IMR-90 (cell line): Measurements from ENCODE around the gene ATP2B2. TPM values are rescaled to one million over a fixed set of nuclear protein-coding genes. Genes with fewer than 3 reads are reported as not detected.
A peak's percentile ranks its signal among the peaks of the same experiment; 100 is the strongest.

ENCODE experiments used
- ATAC-seq: fragments of 200-7000 bp; cut with Tn5 transposase; 2 replicates; pipeline ENCODE4 v1.9.1; 2020; ENCODE audit warnings: low read depth, mild to moderate bottlenecking, moderate library complexity
- BruUV-seq: library from RNA; stranded (reverse); fragments of 400-500 nt; replicated peaks from 2 replicates; lab custom pipeline; 2021; lab: Mats Ljungman, UMichigan
- CTCF ChIA-PET: fragments of 300-600 bp; formaldehyde crosslinking; extraction: SDS; loops from one replicate; lab custom pipeline; 2021; ENCODE audit warnings: antibody characterized with exemption; lab: Yijun Ruan, JAX
- POLR2A ChIA-PET: fragments of 300-600 bp; sonication (Branson Sonifier 250); formaldehyde crosslinking; loops from one replicate; lab custom pipeline; 2022; ENCODE audit warnings: antibody characterized with exemption; ENCODE audit not compliant: unreplicated experiment; lab: Charles Lee
- DNase-seq: peaks from one replicate; pipeline ENCODE4 v3.0.0; 2013
- H2AFZ ChIP-seq: replicated peaks from 2 replicates; pipeline ENCODE3; 2013; ENCODE audit warnings: low read length, mild to moderate bottlenecking; ENCODE audit not compliant: poor library complexity
- H2AK5ac ChIP-seq: 2 replicates; pipeline ENCODE4 v1.6.1; 2013; ENCODE audit warnings: low read depth, low read length, inconsistent platforms
- H2AK9ac ChIP-seq: replicated peaks from 2 replicates; pipeline ENCODE3; 2013; ENCODE audit warnings: mild to moderate bottlenecking, low read depth, low read length, moderate library complexity; ENCODE audit not compliant: poor library complexity
- H2BK120ac ChIP-seq: 2 replicates; pipeline ENCODE4 v1.6.1; 2013; ENCODE audit warnings: low read depth, low read length, inconsistent platforms
- H2BK15ac ChIP-seq: 3 replicates; pipeline ENCODE4 v1.6.1; 2013; ENCODE audit warnings: low read depth, low read length, inconsistent platforms
- H2BK20ac ChIP-seq: 2 replicates; pipeline ENCODE4 v1.6.1; 2013; ENCODE audit warnings: low read depth, mild to moderate bottlenecking, inconsistent platforms, low read length, moderate library complexity
- H2BK5ac ChIP-seq: 2 replicates; pipeline ENCODE4 v1.6.1; 2013; ENCODE audit warnings: mild to moderate bottlenecking, low read depth, low read length, inconsistent platforms; ENCODE audit not compliant: poor library complexity, severe bottlenecking
- H3K14ac ChIP-seq: replicated peaks from 2 replicates; pipeline ENCODE4 v1.6.1; 2013; ENCODE audit warnings: low read depth, low read length, inconsistent platforms
- H3K18ac ChIP-seq: 2 replicates; pipeline ENCODE4 v1.6.1; 2013; ENCODE audit warnings: low read depth, low read length, control low read depth
- H3K23ac ChIP-seq: 2 replicates; pipeline ENCODE4 v1.6.1; 2013; ENCODE audit warnings: low read depth, low read length, inconsistent platforms
- H3K27ac ChIP-seq: 2 replicates; pipeline ENCODE4 v1.5.1; 2013; ENCODE audit warnings: mild to moderate bottlenecking, control low read depth, low read length; ENCODE audit not compliant: insufficient read depth
- H3K27me3 ChIP-seq: 2 replicates; pipeline ENCODE4 v1.6.1; 2013; ENCODE audit warnings: low read length; ENCODE audit not compliant: control insufficient read depth, insufficient read depth
- H3K36me3 ChIP-seq: 2 replicates; pipeline ENCODE4 v1.6.1; 2013; ENCODE audit warnings: low read length, mixed read lengths; ENCODE audit not compliant: control insufficient read depth, insufficient read depth
- H3K4ac ChIP-seq: 2 replicates; pipeline ENCODE4 v1.6.1; 2013; ENCODE audit warnings: low read depth, low read length, inconsistent platforms
- H3K4me1 ChIP-seq: 2 replicates; pipeline ENCODE4 v1.6.1; 2013; ENCODE audit warnings: low read length, mixed read lengths; ENCODE audit not compliant: control insufficient read depth, insufficient read depth
- H3K4me2 ChIP-seq: 2 replicates; pipeline ENCODE4 v1.6.1; 2013; ENCODE audit warnings: low read depth, mild to moderate bottlenecking, control low read depth, low read length, moderate library complexity
- H3K4me3 ChIP-seq: 2 replicates; pipeline ENCODE4 v1.5.1; 2013; ENCODE audit warnings: low read depth, mild to moderate bottlenecking, control low read depth, low read length, moderate library complexity; ENCODE audit not compliant: insufficient read depth
- H3K56ac ChIP-seq: 2 replicates; pipeline ENCODE4 v1.6.1; 2013; ENCODE audit warnings: low read length, inconsistent platforms; ENCODE audit not compliant: insufficient read depth; ENCODE audit errors: extremely low read depth
- H3K79me1 ChIP-seq, 2 experiments: 2 replicates each; pipeline ENCODE4 v1.6.1; 2013; ENCODE audit warnings: low read length in 2 of 2, inconsistent platforms in 1 of 2, low read depth in 1 of 2
- H3K9ac ChIP-seq: 2 replicates; pipeline ENCODE4 v1.6.1; 2013; ENCODE audit warnings: low read depth, low read length, control low read depth
- H3K9me1 ChIP-seq: 2 replicates; pipeline ENCODE4 v1.6.1; 2013; ENCODE audit warnings: low read length, inconsistent platforms; ENCODE audit not compliant: insufficient read depth
- H3K9me3 ChIP-seq: 2 replicates; pipeline ENCODE4 v1.6.1; 2013; ENCODE audit warnings: low read length; ENCODE audit not compliant: control insufficient read depth, insufficient read depth
- H4K20me1 ChIP-seq: 2 replicates; pipeline ENCODE4 v1.6.1; 2013; ENCODE audit warnings: low read length, inconsistent platforms; ENCODE audit not compliant: insufficient read depth
- H4K5ac ChIP-seq: 2 replicates; pipeline ENCODE4 v1.6.1; 2013; ENCODE audit warnings: mild to moderate bottlenecking, low read depth, low read length, control low read depth
- H4K8ac ChIP-seq, 2 experiments: 2 replicates each; pipeline ENCODE4 v1.6.1; 2013; ENCODE audit warnings: low read depth in 2 of 2, low read length in 2 of 2, control low read depth in 1 of 2, inconsistent platforms in 1 of 2
- H4K91ac ChIP-seq: 2 replicates; pipeline ENCODE4 v1.6.1; 2013; ENCODE audit warnings: low read depth, low read length, inconsistent platforms; ENCODE audit not compliant: insufficient read depth
- CHD1 ChIP-seq: IDR thresholded peaks from 2 replicates; pipeline ENCODE4 v1.6.1; 2012; ENCODE audit warnings: low read depth, low read length, improper control_type of control experiment
- MAZ ChIP-seq: IDR thresholded peaks from 2 replicates; pipeline ENCODE4 v1.6.1; 2012; ENCODE audit warnings: low read depth, mild to moderate bottlenecking, low read length, improper control_type of control experiment, moderate library complexity, borderline replicate concordance
- RAD21 ChIP-seq: IDR thresholded peaks from 2 replicates; pipeline ENCODE4 v1.6.1; 2012; ENCODE audit warnings: low read length, improper control_type of control experiment
- RFX5 ChIP-seq: IDR thresholded peaks from 2 replicates; pipeline ENCODE4 v1.8.0; 2012; ENCODE audit warnings: low read depth, mild to moderate bottlenecking, low read length, moderate library complexity
- USF2 ChIP-seq: fragments of 150-350 bp; IDR thresholded peaks from 2 replicates; pipeline ENCODE4 v1.6.1; 2017; ENCODE audit warnings: mild to moderate bottlenecking, antibody characterized with exemption, low read length, low read depth
- WGBS, 2 experiments: methylation state at CpG; one replicate each; pipeline versions ENCODE4 v1.1.5 to v1.1.7; 2013; ENCODE audit warnings: missing lambda C conversion rate in 2 of 2; ENCODE audit not compliant: insufficient read length in 1 of 2; ENCODE audit errors: extremely low coverage in 2 of 2; 5-methylcytosine and 5-hydroxymethylcytosine counted together
- dilution Hi-C: fragments of 300-500 bp; cut with HindIII; formaldehyde crosslinking; loops from one replicate; pipeline ENCODE4 v1.14.3; 2018; ENCODE audit warnings: low sequenced_read_pairs; ENCODE audit not compliant: unreplicated experiment
- in situ Hi-C: fragments of 300-500 bp; cut with MboI; formaldehyde crosslinking; loops from 3 replicates; pipeline ENCODE4 v1.14.3; 2019; ENCODE audit warnings: low sequenced_read_pairs, inconsistent platforms, mixed read lengths
- intact Hi-C: fragments of 100-400 bp; cut with micrococcal nuclease; formaldehyde crosslinking; loops from 2 replicates; pipeline ENCODE4 v1.10.0; 2022
- polyA plus RNA-seq, 3 experiments: library from polyadenylated mRNA; depleted of rRNA; stranded (reverse); fragments of >200 nt; gene quantifications; 2 replicates each; pipeline ENCODE4 v1.2.3, GENCODE V29; 2012; ENCODE audit warnings: low replicate concordance in 1 of 3
- total RNA-seq: library from RNA; depleted of rRNA; stranded (reverse); fragments of >200 nt; gene quantifications from 2 replicates; pipeline ENCODE4 v1.2.3, GENCODE V29; 2012

Gene ATP2B2
- total and polyA plus RNA-seq, 2 of the 4 experiments (the other 2 are of a cell fraction): under 0.01 to 0.02 TPM

GRCh38 chr3:10320320-10320677 is 185.1 kb downstream of the ATP2B2 start (continued):
- TF ChIP-seq RAD21 (no peak), MAZ (no peak), RFX5 (no peak)

DNA sequence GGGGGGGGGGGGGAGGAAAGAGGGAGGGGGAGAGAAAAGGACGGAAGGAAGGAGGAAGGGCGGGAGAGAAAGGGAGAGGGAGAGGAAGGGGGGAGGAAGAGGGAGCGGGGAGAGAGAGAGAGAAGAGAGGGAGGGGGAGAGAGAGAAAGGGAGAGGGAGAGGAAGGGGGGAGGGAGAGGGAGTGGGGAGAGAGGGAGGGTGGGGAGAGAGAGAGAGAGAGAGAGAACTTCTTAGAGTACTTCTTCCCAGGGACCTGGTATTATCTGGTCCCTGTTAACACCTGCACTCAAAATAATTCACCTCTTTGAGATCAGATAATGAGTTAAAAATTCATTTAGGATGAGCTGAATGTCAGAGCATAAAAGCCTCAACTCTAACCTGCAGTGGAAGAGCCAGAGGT is 185.6 kb downstream of the ATP2B2 start:
- H2AK5ac ChIP-seq: peak overlapping the region; percentile 99; the same call in 1 of the 2 replicates
- BruUV-seq: no TSS peak
- no peak for TF ChIP-seq USF2
- TF ChIP-seq CHD1: no peak
- H3K23ac ChIP-seq: peak overlapping the region; percentile 98
- H3K9me1 ChIP-seq: peaks cover 13% of the 10 kb centered on the region
- in situ Hi-C loops: no loop called here
- peaks cover 33% of the 10 kb centered on the region for H3K36me3 ChIP-seq
- H3K4ac ChIP-seq: peak overlapping the region; percentile 99
- H4K91ac ChIP-seq: peak overlapping the region; percentile 97; the same call in 1 of the 2 replicates
- peak overlapping the region; percentile 78 for H2BK5ac ChIP-seq
- no peak overlapping the region for H3K18ac ChIP-seq
- peak overlapping the region; percentile 99 for H3K14ac ChIP-seq
- no peak for ATAC-seq
- H3K4me2 ChIP-seq: peak overlapping the region; percentile 95
- no peak overlapping the region for H2BK120ac ChIP-seq
- H3K9me3 ChIP-seq: no peaks in the 10 kb centered on the region
- peaks cover 4% of the 10 kb centered on the region; the same call in 1 of the 2 replicates for H3K4me1 ChIP-seq
- no peak overlapping the region for H2BK20ac ChIP-seq
- peak overlapping the region; percentile 96 to 99; a peak in 2 of 4 replicates for H4K8ac ChIP-seq
- peak overlapping the region; percentile 96; the same call in 1 of the 2 replicates for H3K56ac ChIP-seq
- peak; percentile 12 for DNase-seq
- WGBS, 2 experiments: no CpG with 5 or more reads among the region's 3 CpGs
- intact Hi-C loops: no loop called here
- H4K20me1 ChIP-seq: peaks cover 46% of the 10 kb centered on the region
- peak overlapping the region; percentile 75 for H3K4me3 ChIP-seq
- peaks cover 7% of the 10 kb centered on the region for H3K27me3 ChIP-seq
- H3K9ac ChIP-seq: peak overlapping the region; percentile 90
- dilution Hi-C loops: no loop called here
- peak overlapping the region; percentile 100 for H2AK9ac ChIP-seq
- ChIA-PET POLR2A (no interaction called here), CTCF (interaction anchor here (1.6 kb wide), 1 partner anchor 419 kb away, joined by 7 read pairs; no protein-coding TSS in a partner anchor)
- H3K27ac ChIP-seq: no peak overlapping the region
- H2BK15ac ChIP-seq: no peak overlapping the region
- peak overlapping the region; percentile 78; the same call in 1 of the 2 replicates for H4K5ac ChIP-seq
- no peak overlapping the region for H2AFZ ChIP-seq
- H3K79me1 ChIP-seq: peaks cover 29 to 56% of the 10 kb centered on the region in 2 experiments
